Glutamatergic neuron (in vitro differentiated cells): ENCODE data around the gene BTK. TPM values are rescaled to one million over a fixed set of nuclear protein-coding genes. Genes with fewer than 3 reads are reported as not detected.

Experiments used
- DNase-seq: peaks from one replicate; pipeline ENCODE4 v3.0.0; 2022
- H3K27ac Mint-ChIP-seq: one replicate; pipeline ENCODE4 v1.8.0; 2020; ENCODE audit warnings: mild to moderate bottlenecking, mixed read lengths, inconsistent platforms; ENCODE audit not compliant: unreplicated experiment
- H3K27me3 Mint-ChIP-seq: one replicate; pipeline ENCODE4 v1.8.0; 2020; ENCODE audit warnings: mild to moderate bottlenecking, moderate library complexity, mixed read lengths, inconsistent platforms; ENCODE audit not compliant: unreplicated experiment
- H3K36me3 Mint-ChIP-seq: one replicate; pipeline ENCODE4 v1.8.0; 2020; ENCODE audit warnings: mild to moderate bottlenecking, mixed read lengths, inconsistent platforms; ENCODE audit not compliant: unreplicated experiment
- H3K4me1 Mint-ChIP-seq: one replicate; pipeline ENCODE4 v1.8.0; 2020; ENCODE audit warnings: mild to moderate bottlenecking, low read depth, mixed read lengths, inconsistent platforms; ENCODE audit not compliant: unreplicated experiment
- H3K4me3 Mint-ChIP-seq: one replicate; pipeline ENCODE4 v1.8.0; 2020; ENCODE audit warnings: mild to moderate bottlenecking, mixed read lengths, inconsistent platforms; ENCODE audit not compliant: unreplicated experiment
- H3K9me3 Mint-ChIP-seq: one replicate; pipeline ENCODE4 v1.8.0; 2020; ENCODE audit warnings: mild to moderate bottlenecking, moderate library complexity, mixed read lengths, inconsistent platforms; ENCODE audit not compliant: unreplicated experiment
- CTCF ChIP-seq: fragments of 200-600 bp; sonication (generic); IDR thresholded peaks from one replicate; pipeline ENCODE4 v1.5.0; 2021; ENCODE audit not compliant: partially characterized antibody, unreplicated experiment
- total RNA-seq: library from RNA; stranded (reverse); fragmentation: NEBNext Ultra II Directional; extraction: Animal tissue kit (Norgen Biotek cat#: 25700); gene quantifications from one replicate; pipeline ENCODE4 v1.2.1, GENCODE V29; 2021; ENCODE audit not compliant: unreplicated experiment

The BTK gene
- total RNA-seq, 1 donor from 2014 or later, result 1.1 TPM

DNA sequence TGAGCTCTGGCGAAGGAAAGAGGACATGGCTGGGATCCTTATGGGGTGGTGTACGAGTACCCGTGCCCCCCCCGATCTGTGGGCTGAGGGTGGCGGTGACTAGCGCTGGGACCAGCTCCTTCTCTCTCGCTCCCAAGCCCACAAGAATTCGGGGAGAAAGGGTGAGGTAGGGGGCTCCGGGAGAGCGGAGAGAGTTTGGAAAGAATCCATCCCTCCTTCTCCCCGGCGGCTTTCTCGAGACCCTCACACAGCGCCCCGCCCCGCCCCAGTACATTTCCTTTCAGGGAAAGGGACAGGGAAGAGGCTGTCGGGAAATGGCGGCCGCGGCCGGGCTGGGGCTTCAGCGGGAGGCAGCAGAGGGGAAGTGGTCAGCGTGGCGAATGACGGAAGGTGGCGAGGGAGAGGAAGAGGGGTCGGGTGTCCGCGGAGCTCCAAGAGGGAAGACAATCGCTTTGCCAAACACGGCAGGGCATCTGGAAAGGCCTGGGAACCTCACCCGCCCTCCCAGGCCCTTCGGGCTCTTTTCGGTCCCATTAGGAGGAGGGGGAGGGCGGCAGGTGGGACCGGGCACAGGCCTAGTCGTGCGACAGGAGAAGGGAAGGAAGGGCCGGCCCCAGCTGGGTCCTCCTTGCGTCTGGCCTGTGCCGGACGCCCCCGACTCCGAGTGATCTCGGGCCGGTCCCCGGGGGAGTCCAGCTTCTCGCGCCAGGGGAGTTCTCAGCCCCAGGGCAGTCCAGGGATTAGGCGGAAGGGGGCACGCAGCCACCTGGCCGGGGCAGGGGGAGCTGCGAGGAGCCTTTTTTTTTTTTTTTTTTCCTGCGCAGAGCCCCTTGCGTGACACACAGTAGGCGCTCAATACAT is 32.2 kb upstream of the BTK start:
- TF ChIP-seq CTCF, result no peak
- peaks cover 3% of the 10 kb centered on the region for H3K9me3 Mint-ChIP-seq
- peak overlapping the region; percentile 96 for H3K27ac Mint-ChIP-seq
- H3K36me3 Mint-ChIP-seq, result no peaks in the 10 kb centered on the region
- DNase-seq, result peak; percentile 77
- peak overlapping the region; percentile 91 for H3K4me3 Mint-ChIP-seq
- H3K27me3 Mint-ChIP-seq, result peaks cover 1% of the 10 kb centered on the region
- H3K4me1 Mint-ChIP-seq, result peaks cover 5% of the 10 kb centered on the region

DNA sequence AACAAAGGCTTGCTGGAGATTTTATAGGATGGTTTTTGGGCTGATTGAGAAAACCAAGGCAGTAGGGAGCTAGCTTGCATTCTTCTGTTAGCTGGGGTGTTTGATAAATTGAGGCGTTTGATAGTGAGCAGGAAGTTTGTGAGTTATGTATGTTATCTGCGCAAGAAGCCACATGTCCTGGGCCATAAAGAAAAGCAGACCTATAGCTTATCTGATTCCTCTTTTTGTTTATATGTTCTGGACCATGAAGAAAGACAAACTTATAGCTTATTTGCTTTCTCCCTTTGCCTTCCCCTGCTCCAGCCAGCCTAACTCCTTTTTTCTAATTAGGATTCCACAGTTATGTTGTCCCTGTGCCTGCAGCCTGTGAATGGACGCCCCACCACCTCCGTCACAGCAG is 31.2 kb upstream of the BTK start:
- Mint-ChIP-seq H3K9me3 (peaks cover 2% of the 10 kb centered on the region), H3K4me3 (peak overlapping the region; percentile 91), H3K27ac (peak overlapping the region; percentile 96), H3K4me1 (peaks cover 5% of the 10 kb centered on the region), H3K27me3 (peaks cover 4% of the 10 kb centered on the region), H3K36me3 (no peaks in the 10 kb centered on the region)
- no peak for TF ChIP-seq CTCF
- no peak for DNase-seq

- H3K4me3 Mint-ChIP-seq, result no peak overlapping the region
- peaks cover 4% of the 10 kb centered on the region for H3K27me3 Mint-ChIP-seq
- H3K9me3 Mint-ChIP-seq, result peaks cover 2% of the 10 kb centered on the region
- TF ChIP-seq CTCF, result no peak
- DNase-seq, result no peak
- no peaks in the 10 kb centered on the region for H3K36me3 Mint-ChIP-seq
- H3K4me1 Mint-ChIP-seq, result peaks cover 5% of the 10 kb centered on the region
- peak overlapping the region; percentile 12 for H3K27ac Mint-ChIP-seq
Measured at GRCh38 chrX:101416691-101417090, 30.7 kb upstream of the BTK start.

GRCh38 chrX:101415180-101416145 is 29.5 kb upstream of the BTK start:
- H3K9me3 Mint-ChIP-seq, result peaks cover 2% of the 10 kb centered on the region

More at GRCh38 chrX:101415180-101416145, 29.5 kb upstream of the BTK start:
- TF ChIP-seq CTCF, result peak; percentile 66
- Mint-ChIP-seq H3K27ac (no peak overlapping the region), H3K36me3 (no peaks in the 10 kb centered on the region), H3K4me3 (peak overlapping the region; percentile 38), H3K4me1 (peaks cover 9% of the 10 kb centered on the region), H3K27me3 (peaks cover 4% of the 10 kb centered on the region)
- no peak for DNase-seq
